WTC11 (cell line): ENCODE measurements around the gene OR10H3. TPM values are rescaled to one million over a fixed set of nuclear protein-coding genes. Genes with fewer than 3 reads are reported as not detected.

ENCODE experiments used
- ATAC-seq: fragments of 200-7000 bp; cut with Tn5 transposase; 2 replicates; pipeline ENCODE4 v1.10.0; 2021; ENCODE audit warnings: mild to moderate bottlenecking, moderate library complexity
- CTCF ChIA-PET: fragments of 300-600 bp; sonication (Branson Sonifier 250); formaldehyde crosslinking; loops from one replicate; lab custom pipeline; 2021; ENCODE audit warnings: antibody characterized with exemption; lab: Charles Lee
- POLR2A ChIA-PET: fragments of 350-600 bp; sonication (Branson Sonifier 250); formaldehyde crosslinking; loops from one replicate; lab custom pipeline; 2021; ENCODE audit warnings: antibody characterized with exemption; lab: Charles Lee
- DNase-seq: peaks from one replicate; pipeline ENCODE4 v3.0.0; 2021; ENCODE audit warnings: low spot score
- H3K27ac Mint-ChIP-seq: 2 replicates; pipeline ENCODE4 v1.8.0; 2021; ENCODE audit warnings: mixed read lengths
- H3K27me3 Mint-ChIP-seq: 2 replicates; pipeline ENCODE4 v1.8.0; 2021; ENCODE audit warnings: low read depth, mild to moderate bottlenecking, moderate library complexity, mixed read lengths
- H3K36me3 Mint-ChIP-seq: 2 replicates; pipeline ENCODE4 v1.8.0; 2021; ENCODE audit warnings: mixed read lengths
- H3K4me1 Mint-ChIP-seq: 2 replicates; pipeline ENCODE4 v1.8.0; 2022; ENCODE audit warnings: mixed read lengths
- H3K4me3 Mint-ChIP-seq: 2 replicates; pipeline ENCODE4 v1.8.0; 2021; ENCODE audit warnings: mild to moderate bottlenecking, moderate library complexity, mixed read lengths
- H3K9me3 Mint-ChIP-seq: 2 replicates; pipeline ENCODE4 v1.8.0; 2021; ENCODE audit warnings: mixed read lengths
- EMX1 ChIP-seq: fragments of 250-450 bp; sonication (Bioruptor Pico); IDR thresholded peaks from 2 replicates; pipeline ENCODE4 v1.8.0; 2021; ENCODE audit warnings: mild to moderate bottlenecking
- KAT7 ChIP-seq: sonication (generic); formaldehyde crosslinking; IDR thresholded peaks from 2 replicates; pipeline ENCODE4 v1.8.1; 2023; ENCODE audit warnings: missing genetic modification reagents, mild to moderate bottlenecking, borderline replicate concordance
- NFATC4 ChIP-seq: fragments of 250-450 bp; sonication (Bioruptor Pico); IDR thresholded peaks from 2 replicates; pipeline ENCODE4 v1.9.0; 2021; ENCODE audit warnings: mild to moderate bottlenecking
- NFE2L1 ChIP-seq: sonication (generic); formaldehyde crosslinking; IDR thresholded peaks from 2 replicates; pipeline ENCODE4 v1.8.1; 2023; ENCODE audit warnings: missing genetic modification reagents
- SMAD3 ChIP-seq: sonication (generic); formaldehyde crosslinking; IDR thresholded peaks from 2 replicates; pipeline ENCODE4 v1.8.0; 2022; ENCODE audit warnings: missing genetic modification reagents, mild to moderate bottlenecking, borderline replicate concordance
- SMAD4 ChIP-seq: sonication (generic); formaldehyde crosslinking; IDR thresholded peaks from 2 replicates; pipeline ENCODE4 v1.8.0; 2022; ENCODE audit warnings: mild to moderate bottlenecking, missing genetic modification reagents
- SOX15 ChIP-seq: fragments of 250-450 bp; sonication (Bioruptor Pico); IDR thresholded peaks from 2 replicates; pipeline ENCODE4 v1.9.0; 2021; ENCODE audit warnings: mild to moderate bottlenecking
- ZNF121 ChIP-seq: sonication (generic); formaldehyde crosslinking; IDR thresholded peaks from 2 replicates; pipeline ENCODE4 v1.8.0; 2023; ENCODE audit warnings: missing genetic modification reagents
- ZNF232 ChIP-seq: sonication (generic); formaldehyde crosslinking; IDR thresholded peaks from 2 replicates; pipeline ENCODE4 v1.8.0; 2022; ENCODE audit warnings: mild to moderate bottlenecking, missing genetic modification reagents
- total RNA-seq: library from RNA; stranded (reverse); gene quantifications from 3 replicates; pipeline ENCODE4 v1.2.3, GENCODE V29; 2021
- TF ChIP-seq, protein P1 (sequence below): fragments of 250-450 bp; sonication (Bioruptor Pico); IDR thresholded peaks from 2 replicates; pipeline ENCODE4 v1.9.0; 2021; ENCODE audit warnings: moderate library complexity, mild to moderate bottlenecking, inconsistent platforms, borderline replicate concordance
- TF ChIP-seq, protein P2 (sequence below): sonication (generic); formaldehyde crosslinking; IDR thresholded peaks from 2 replicates; pipeline ENCODE4 v1.8.0; 2022; ENCODE audit warnings: mild to moderate bottlenecking, missing genetic modification reagents
- TF ChIP-seq, protein P3 (sequence below): sonication (generic); formaldehyde crosslinking; IDR thresholded peaks from 2 replicates; pipeline ENCODE4 v1.8.1; 2023; ENCODE audit warnings: mild to moderate bottlenecking, missing genetic modification reagents
- TF ChIP-seq, protein P4 (sequence below): fragments of 250-450 bp; sonication (Bioruptor Pico); IDR thresholded peaks from 2 replicates; pipeline ENCODE4 v1.8.0; 2021; ENCODE audit warnings: mild to moderate bottlenecking
- TF ChIP-seq, protein P5 (sequence below): sonication (generic); formaldehyde crosslinking; IDR thresholded peaks from 2 replicates; pipeline ENCODE4 v1.8.1; 2023; ENCODE audit warnings: mild to moderate bottlenecking, missing genetic modification reagents, moderate library complexity
- TF ChIP-seq, protein P6 (sequence below): sonication (generic); formaldehyde crosslinking; IDR thresholded peaks from 2 replicates; pipeline ENCODE4 v1.8.1; 2023; ENCODE audit warnings: mild to moderate bottlenecking, moderate library complexity, missing genetic modification reagents
- TF ChIP-seq, protein P7 (sequence below): sonication (generic); formaldehyde crosslinking; IDR thresholded peaks from 2 replicates; pipeline ENCODE4 v1.8.1; 2022; ENCODE audit warnings: mild to moderate bottlenecking, moderate library complexity, missing genetic modification reagents
- TF ChIP-seq, protein P8 (sequence below): fragments of 250-450 bp; sonication (Bioruptor Pico); IDR thresholded peaks from 2 replicates; pipeline ENCODE4 v1.9.0; 2021; ENCODE audit warnings: mild to moderate bottlenecking

Gene OR10H3
- total RNA-seq, 1 experiment from 2014 or later = not detected

DNA sequence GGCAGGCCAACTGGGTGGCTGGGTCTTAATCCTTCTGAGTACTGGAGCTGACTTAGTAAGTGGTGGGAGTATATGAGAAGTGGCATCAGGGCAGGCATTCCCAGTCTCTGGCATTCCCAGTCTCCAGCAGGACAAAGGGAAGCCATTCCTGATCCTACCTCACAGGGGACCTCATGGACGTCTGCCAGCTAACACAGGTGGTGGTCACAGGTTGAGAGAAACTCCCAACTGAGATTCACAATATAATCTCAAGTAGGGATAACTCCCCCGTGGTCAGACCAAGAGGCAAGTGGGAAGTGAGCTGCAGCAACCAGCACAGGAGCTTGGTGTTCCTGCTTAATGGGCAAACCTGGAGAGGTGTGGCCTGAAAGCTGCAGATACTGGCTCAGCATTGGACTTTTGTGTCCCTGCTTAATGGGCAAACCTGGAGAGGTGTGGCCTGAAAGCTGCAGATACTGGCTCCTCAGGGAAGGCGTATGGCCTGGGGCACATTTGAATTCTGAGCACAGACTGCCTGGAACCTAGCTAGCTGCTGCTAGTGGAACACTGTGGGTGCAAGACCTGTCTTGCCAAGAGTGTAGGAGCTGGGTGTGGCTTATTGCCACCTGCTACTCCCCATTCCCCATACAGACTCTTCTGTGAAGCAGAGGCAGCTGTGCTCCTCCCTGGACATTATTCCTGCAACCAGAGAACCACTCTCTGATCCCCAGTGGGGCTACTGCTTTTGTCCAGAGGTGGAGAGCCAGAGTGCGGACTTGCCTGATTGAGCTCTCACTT is 35.8 kb upstream of the OR10H3 start:
- Mint-ChIP-seq H3K36me3 (peaks cover 36% of the 10 kb centered on the region), H3K9me3 (peaks cover 67% of the 10 kb centered on the region), H3K27ac (no peak overlapping the region), H3K27me3 (peaks cover 5% of the 10 kb centered on the region), H3K4me1 (no peaks in the 10 kb centered on the region), H3K4me3 (no peak overlapping the region)
- ChIA-PET CTCF (interaction anchor here (0.7 kb wide), 1 partner anchor 108 kb away, joined by 3 read pairs; no protein-coding TSS in a partner anchor), POLR2A (no interaction called here)
- DNase-seq (no peak), ATAC-seq (no peak)
- TF ChIP-seq SMAD4 = no peak
- TF ChIP-seq, protein P1, sequence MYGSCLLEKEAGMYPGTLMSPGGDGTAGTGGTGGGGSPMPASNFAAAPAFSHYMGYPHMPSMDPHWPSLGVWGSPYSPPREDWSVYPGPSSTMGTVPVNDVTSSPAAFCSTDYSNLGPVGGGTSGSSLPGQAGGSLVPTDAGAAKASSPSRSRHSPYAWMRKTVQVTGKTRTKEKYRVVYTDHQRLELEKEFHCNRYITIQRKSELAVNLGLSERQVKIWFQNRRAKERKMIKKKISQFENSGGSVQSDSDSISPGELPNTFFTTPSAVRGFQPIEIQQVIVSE = no peak
- TF ChIP-seq, protein P2, sequence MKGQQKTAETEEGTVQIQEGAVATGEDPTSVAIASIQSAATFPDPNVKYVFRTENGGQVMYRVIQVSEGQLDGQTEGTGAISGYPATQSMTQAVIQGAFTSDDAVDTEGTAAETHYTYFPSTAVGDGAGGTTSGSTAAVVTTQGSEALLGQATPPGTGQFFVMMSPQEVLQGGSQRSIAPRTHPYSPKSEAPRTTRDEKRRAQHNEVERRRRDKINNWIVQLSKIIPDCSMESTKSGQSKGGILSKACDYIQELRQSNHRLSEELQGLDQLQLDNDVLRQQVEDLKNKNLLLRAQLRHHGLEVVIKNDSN (CRISPR knock-in tag) = no peak
- TF ChIP-seq, protein P3, sequence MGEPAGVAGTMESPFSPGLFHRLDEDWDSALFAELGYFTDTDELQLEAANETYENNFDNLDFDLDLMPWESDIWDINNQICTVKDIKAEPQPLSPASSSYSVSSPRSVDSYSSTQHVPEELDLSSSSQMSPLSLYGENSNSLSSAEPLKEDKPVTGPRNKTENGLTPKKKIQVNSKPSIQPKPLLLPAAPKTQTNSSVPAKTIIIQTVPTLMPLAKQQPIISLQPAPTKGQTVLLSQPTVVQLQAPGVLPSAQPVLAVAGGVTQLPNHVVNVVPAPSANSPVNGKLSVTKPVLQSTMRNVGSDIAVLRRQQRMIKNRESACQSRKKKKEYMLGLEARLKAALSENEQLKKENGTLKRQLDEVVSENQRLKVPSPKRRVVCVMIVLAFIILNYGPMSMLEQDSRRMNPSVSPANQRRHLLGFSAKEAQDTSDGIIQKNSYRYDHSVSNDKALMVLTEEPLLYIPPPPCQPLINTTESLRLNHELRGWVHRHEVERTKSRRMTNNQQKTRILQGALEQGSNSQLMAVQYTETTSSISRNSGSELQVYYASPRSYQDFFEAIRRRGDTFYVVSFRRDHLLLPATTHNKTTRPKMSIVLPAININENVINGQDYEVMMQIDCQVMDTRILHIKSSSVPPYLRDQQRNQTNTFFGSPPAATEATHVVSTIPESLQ (CRISPR knock-in tag) = no peak
- no peak for TF ChIP-seq SMAD3 (CRISPR knock-in tag)
- TF ChIP-seq, protein P4, sequence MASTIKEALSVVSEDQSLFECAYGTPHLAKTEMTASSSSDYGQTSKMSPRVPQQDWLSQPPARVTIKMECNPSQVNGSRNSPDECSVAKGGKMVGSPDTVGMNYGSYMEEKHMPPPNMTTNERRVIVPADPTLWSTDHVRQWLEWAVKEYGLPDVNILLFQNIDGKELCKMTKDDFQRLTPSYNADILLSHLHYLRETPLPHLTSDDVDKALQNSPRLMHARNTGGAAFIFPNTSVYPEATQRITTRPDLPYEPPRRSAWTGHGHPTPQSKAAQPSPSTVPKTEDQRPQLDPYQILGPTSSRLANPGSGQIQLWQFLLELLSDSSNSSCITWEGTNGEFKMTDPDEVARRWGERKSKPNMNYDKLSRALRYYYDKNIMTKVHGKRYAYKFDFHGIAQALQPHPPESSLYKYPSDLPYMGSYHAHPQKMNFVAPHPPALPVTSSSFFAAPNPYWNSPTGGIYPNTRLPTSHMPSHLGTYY = no peak
- no peak for TF ChIP-seq SOX15 (CRISPR knock-in tag)
- TF ChIP-seq, protein P5, sequence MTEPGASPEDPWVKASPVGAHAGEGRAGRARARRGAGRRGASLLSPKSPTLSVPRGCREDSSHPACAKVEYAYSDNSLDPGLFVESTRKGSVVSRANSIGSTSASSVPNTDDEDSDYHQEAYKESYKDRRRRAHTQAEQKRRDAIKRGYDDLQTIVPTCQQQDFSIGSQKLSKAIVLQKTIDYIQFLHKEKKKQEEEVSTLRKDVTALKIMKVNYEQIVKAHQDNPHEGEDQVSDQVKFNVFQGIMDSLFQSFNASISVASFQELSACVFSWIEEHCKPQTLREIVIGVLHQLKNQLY = no peak
- TF ChIP-seq NFATC4 (CRISPR knock-in tag) = no peak

DNA sequence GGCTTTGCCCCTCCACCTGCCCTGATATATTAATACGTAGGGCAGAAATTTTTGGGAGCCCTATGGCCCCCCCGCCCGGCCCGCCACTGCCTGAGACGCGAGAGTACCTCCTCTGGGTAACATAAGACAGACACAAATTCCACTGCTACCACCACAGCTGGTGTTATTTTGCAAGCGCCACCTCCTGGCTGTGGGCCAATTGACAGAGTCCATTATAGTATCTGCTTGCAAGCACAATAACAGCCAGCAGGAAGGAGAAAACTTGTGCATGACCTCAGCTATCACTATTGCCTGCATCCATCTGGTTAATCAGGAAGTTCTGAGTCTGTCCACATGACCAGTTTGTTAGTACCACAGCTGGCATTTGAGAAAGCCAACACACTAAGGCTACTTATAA is 35.3 kb upstream of the OR10H3 start:
- Mint-ChIP-seq H3K27ac (no peak overlapping the region), H3K36me3 (peaks cover 38% of the 10 kb centered on the region)
- TF ChIP-seq, protein P6, sequence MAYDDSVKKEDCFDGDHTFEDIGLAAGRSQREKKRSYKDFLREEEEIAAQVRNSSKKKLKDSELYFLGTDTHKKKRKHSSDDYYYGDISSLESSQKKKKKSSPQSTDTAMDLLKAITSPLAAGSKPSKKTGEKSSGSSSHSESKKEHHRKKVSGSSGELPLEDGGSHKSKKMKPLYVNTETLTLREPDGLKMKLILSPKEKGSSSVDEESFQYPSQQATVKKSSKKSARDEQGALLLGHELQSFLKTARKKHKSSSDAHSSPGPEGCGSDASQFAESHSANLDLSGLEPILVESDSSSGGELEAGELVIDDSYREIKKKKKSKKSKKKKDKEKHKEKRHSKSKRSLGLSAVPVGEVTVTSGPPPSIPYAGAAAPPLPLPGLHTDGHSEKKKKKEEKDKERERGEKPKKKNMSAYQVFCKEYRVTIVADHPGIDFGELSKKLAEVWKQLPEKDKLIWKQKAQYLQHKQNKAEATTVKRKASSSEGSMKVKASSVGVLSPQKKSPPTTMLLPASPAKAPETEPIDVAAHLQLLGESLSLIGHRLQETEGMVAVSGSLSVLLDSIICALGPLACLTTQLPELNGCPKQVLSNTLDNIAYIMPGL (CRISPR knock-in tag) = no peak
- TF ChIP-seq KAT7 (CRISPR knock-in tag) = no peak
- TF ChIP-seq ZNF121 (CRISPR knock-in tag) = no peak
- TF ChIP-seq, protein P7, sequence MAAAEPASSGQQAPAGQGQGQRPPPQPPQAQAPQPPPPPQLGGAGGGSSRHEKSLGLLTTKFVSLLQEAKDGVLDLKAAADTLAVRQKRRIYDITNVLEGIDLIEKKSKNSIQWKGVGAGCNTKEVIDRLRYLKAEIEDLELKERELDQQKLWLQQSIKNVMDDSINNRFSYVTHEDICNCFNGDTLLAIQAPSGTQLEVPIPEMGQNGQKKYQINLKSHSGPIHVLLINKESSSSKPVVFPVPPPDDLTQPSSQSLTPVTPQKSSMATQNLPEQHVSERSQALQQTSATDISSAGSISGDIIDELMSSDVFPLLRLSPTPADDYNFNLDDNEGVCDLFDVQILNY = no peak
- TF ChIP-seq, protein P8, sequence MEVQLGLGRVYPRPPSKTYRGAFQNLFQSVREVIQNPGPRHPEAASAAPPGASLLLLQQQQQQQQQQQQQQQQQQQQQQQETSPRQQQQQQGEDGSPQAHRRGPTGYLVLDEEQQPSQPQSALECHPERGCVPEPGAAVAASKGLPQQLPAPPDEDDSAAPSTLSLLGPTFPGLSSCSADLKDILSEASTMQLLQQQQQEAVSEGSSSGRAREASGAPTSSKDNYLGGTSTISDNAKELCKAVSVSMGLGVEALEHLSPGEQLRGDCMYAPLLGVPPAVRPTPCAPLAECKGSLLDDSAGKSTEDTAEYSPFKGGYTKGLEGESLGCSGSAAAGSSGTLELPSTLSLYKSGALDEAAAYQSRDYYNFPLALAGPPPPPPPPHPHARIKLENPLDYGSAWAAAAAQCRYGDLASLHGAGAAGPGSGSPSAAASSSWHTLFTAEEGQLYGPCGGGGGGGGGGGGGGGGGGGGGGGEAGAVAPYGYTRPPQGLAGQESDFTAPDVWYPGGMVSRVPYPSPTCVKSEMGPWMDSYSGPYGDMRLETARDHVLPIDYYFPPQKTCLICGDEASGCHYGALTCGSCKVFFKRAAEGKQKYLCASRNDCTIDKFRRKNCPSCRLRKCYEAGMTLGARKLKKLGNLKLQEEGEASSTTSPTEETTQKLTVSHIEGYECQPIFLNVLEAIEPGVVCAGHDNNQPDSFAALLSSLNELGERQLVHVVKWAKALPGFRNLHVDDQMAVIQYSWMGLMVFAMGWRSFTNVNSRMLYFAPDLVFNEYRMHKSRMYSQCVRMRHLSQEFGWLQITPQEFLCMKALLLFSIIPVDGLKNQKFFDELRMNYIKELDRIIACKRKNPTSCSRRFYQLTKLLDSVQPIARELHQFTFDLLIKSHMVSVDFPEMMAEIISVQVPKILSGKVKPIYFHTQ = no peak
- TF ChIP-seq EMX1 (CRISPR knock-in tag) = no peak
- no peak for TF ChIP-seq ZNF232
- TF ChIP-seq, protein P3 (CRISPR knock-in tag) = no peak
- TF ChIP-seq NFE2L1 (CRISPR knock-in tag) = no peak

More for the DNA sequence above, 35.3 kb upstream of the OR10H3 start:
- no peaks in the 10 kb centered on the region for H3K4me1 Mint-ChIP-seq
- ChIA-PET CTCF (interaction anchor here (0.7 kb wide), 1 partner anchor 107 kb away, joined by 3 read pairs; no protein-coding TSS in a partner anchor), POLR2A (interaction anchor here (0.6 kb wide), 1 partner anchor 62 kb away, joined by 3 read pairs; no protein-coding TSS in a partner anchor)
- peaks cover 68% of the 10 kb centered on the region for H3K9me3 Mint-ChIP-seq
- DNase-seq (no peak), ATAC-seq (no peak)
- no peak overlapping the region for H3K4me3 Mint-ChIP-seq
- peaks cover 5% of the 10 kb centered on the region for H3K27me3 Mint-ChIP-seq
